Neutrophil (primary cell): ENCODE data around the gene IQCF5.
"Not testable (repeated sequence)": the region's sequence is repeated elsewhere in the genome, so short reads cannot be mapped to it uniquely, and the experiment has no call there.

Source experiments
- H3K27ac ChIP-seq: fragments of 200-600 bp; sonication (generic); 2 replicates; pipeline ENCODE4 v1.5.1; 2016; ENCODE audit warnings: mild to moderate bottlenecking, moderate library complexity
- H3K27me3 ChIP-seq: fragments of 200-600 bp; sonication (generic); 2 replicates; pipeline ENCODE4 v1.6.0; 2016; ENCODE audit warnings: mild to moderate bottlenecking
- H3K36me3 ChIP-seq: fragments of 200-600 bp; sonication (generic); 2 replicates; pipeline ENCODE4 v1.5.1; 2017
- H3K4me1 ChIP-seq, 2 experiments: fragments of 200-600 bp in 1 of 2; sonication (generic) in 1 of 2; 1 replicate in 1 of 2; 2 replicates in 1 of 2; pipeline versions ENCODE4 v1.5.1 to v1.6.1; 2013 to 2016; ENCODE audit warnings: low read depth in 1 of 2, low read length in 1 of 2, mild to moderate bottlenecking in 1 of 2, moderate library complexity in 1 of 2; ENCODE audit not compliant: control insufficient read depth in 1 of 2, insufficient read depth in 1 of 2
- H3K4me3 ChIP-seq, 2 experiments: fragments of 200-600 bp in 1 of 2; sonication (generic) in 1 of 2; 1 replicate in 1 of 2; 2 replicates in 1 of 2; pipeline ENCODE4 v1.5.1; 2013 to 2016; ENCODE audit warnings: low read depth in 1 of 2, low read length in 1 of 2, mild to moderate bottlenecking in 1 of 2, moderate library complexity in 1 of 2
- H3K9me3 ChIP-seq: fragments of 200-600 bp; sonication (generic); 2 replicates; pipeline ENCODE4 v1.5.1; 2016
- CTCF ChIP-seq: fragments of 200-600 bp; sonication (generic); IDR thresholded peaks from 2 replicates; pipeline ENCODE4 v1.5.1; 2016; ENCODE audit warnings: antibody characterized with exemption

IQCF5 gene

GRCh38 chr3:51874411-51874810, 990 bp downstream of the IQCF5 start:
- H3K4me3 ChIP-seq: no peak overlapping the region
- H3K4me1 ChIP-seq: no peaks in the 10 kb centered on the region
- no peak for TF ChIP-seq CTCF

GRCh38 chr3:51873876-51874275, 1.5 kb downstream of the IQCF5 start:
- Histone ChIP-seq H3K27me3 (peaks cover 11% of the 10 kb centered on the region), H3K36me3 (no peaks in the 10 kb centered on the region), H3K9me3 (no peaks in the 10 kb centered on the region), H3K4me3 (no peak overlapping the region), H3K4me1 (no peaks in the 10 kb centered on the region), H3K27ac (no peak overlapping the region)
- TF ChIP-seq CTCF: no peak

More at GRCh38 chr3:51874411-51874810, 990 bp downstream of the IQCF5 start:
- Histone ChIP-seq H3K36me3 (no peaks in the 10 kb centered on the region), H3K27me3 (peaks cover 6% of the 10 kb centered on the region), H3K9me3 (no peaks in the 10 kb centered on the region), H3K27ac (no peak overlapping the region)

GRCh38 chr3:51873253-51873766, 2.1 kb downstream of the IQCF5 start:
- no peak overlapping the region for H3K4me3 ChIP-seq
- H3K36me3 ChIP-seq: no peaks in the 10 kb centered on the region
- H3K9me3 ChIP-seq: no peaks in the 10 kb centered on the region
- H3K4me1 ChIP-seq: no peaks in the 10 kb centered on the region
- H3K27ac ChIP-seq: no peak overlapping the region
- H3K27me3 ChIP-seq: peaks cover 16% of the 10 kb centered on the region
- TF ChIP-seq CTCF: no peak

- no peak for TF ChIP-seq CTCF
- Histone ChIP-seq H3K27ac (no peak overlapping the region), H3K4me1 (no peaks in the 10 kb centered on the region), H3K4me3 (no peak overlapping the region), H3K36me3 (no peaks in the 10 kb centered on the region), H3K27me3 (peaks cover 35% of the 10 kb centered on the region), H3K9me3 (no peaks in the 10 kb centered on the region)
Observed at GRCh38 chr3:51869304-51869703, 6.1 kb downstream of the IQCF5 start.

- not testable (repeated sequence) for H3K36me3 ChIP-seq, H3K9me3 ChIP-seq, H3K4me3 ChIP-seq, H3K4me1 ChIP-seq, H3K27ac ChIP-seq
- peaks cover 35% of the 10 kb centered on the region for H3K27me3 ChIP-seq
Observed at GRCh38 chr3:51868896-51869295, 6.5 kb downstream of the IQCF5 start.

- H3K4me1 ChIP-seq: no peaks in the 10 kb centered on the region
- no peak overlapping the region for H3K4me3 ChIP-seq
- H3K27ac ChIP-seq: no peak overlapping the region
- TF ChIP-seq CTCF: no peak
- no peaks in the 10 kb centered on the region for H3K9me3 ChIP-seq
- peaks cover 22% of the 10 kb centered on the region for H3K27me3 ChIP-seq
- no peaks in the 10 kb centered on the region for H3K36me3 ChIP-seq
Observed at GRCh38 chr3:51862886-51863285, 12.5 kb downstream of the IQCF5 start.
